Measurements from ENCODE around the gene ABCC12. TPM values are rescaled to one million over a fixed set of nuclear protein-coding genes. Genes with fewer than 3 reads are reported as not detected.

ABCC12 gene
- total RNA-seq, 1 donor from 2014 or later: not detected

Other genes with a start within 250 kb of the ABCC12 start
- gene LONP2, start 88.3 kb upstream of the ABCC12 start, total RNA-seq: 26.9 and 44.5 TPM in 2 replicates
- not detected in 2 replicates for gene ABCC11, start 91.5 kb upstream of the ABCC12 start, total RNA-seq
- gene SIAH1, start 229.4 kb upstream of the ABCC12 start, total RNA-seq: 22.0 and 28.4 TPM in 2 replicates

Data from pulmonary artery endothelial cell (primary cell).